Keratinocyte (primary cell): ENCODE data around the gene PRPF4. TPM values are rescaled to one million over a fixed set of nuclear protein-coding genes. Genes with fewer than 3 reads are reported as not detected.

ENCODE experiments used
- DNase-seq: peaks from one replicate; pipeline ENCODE4 v3.0.0-alpha.2; 2011; ENCODE audit warnings: low read depth, missing footprints, low spot score
- FAIRE-seq: peaks from 2 replicates; lab custom pipeline; 2011; peaks lifted over from hg19 to GRCh38; lab: Jason Lieb, UNC
- H2AFZ ChIP-seq: 2 replicates; pipeline ENCODE4 v1.6.0; 2012; ENCODE audit warnings: low read length, control low read depth, inconsistent platforms; ENCODE audit not compliant: control insufficient read depth
- H3K27ac ChIP-seq: 2 replicates; pipeline ENCODE4 v1.5.1; 2011; ENCODE audit warnings: low read length; ENCODE audit not compliant: control insufficient read depth, insufficient read depth
- H3K27me3 ChIP-seq: 3 replicates; pipeline ENCODE4 v1.6.0; 2011; ENCODE audit warnings: low read length; ENCODE audit not compliant: control insufficient read depth, insufficient read depth; ENCODE audit errors: extremely low read depth
- H3K36me3 ChIP-seq, 2 experiments: 2 replicates in 1 of 2; 3 replicates in 1 of 2; pipeline ENCODE4 v1.5.1; 2011; ENCODE audit warnings: low read length in 2 of 2, mild to moderate bottlenecking in 1 of 2; ENCODE audit not compliant: control insufficient read depth in 2 of 2, insufficient read depth in 2 of 2; ENCODE audit errors: extremely low read depth in 1 of 2
- H3K4me1 ChIP-seq: 3 replicates; pipeline ENCODE4 v1.5.1; 2011; ENCODE audit warnings: low read length; ENCODE audit not compliant: control insufficient read depth, insufficient read depth; ENCODE audit errors: extremely low read depth
- H3K4me2 ChIP-seq: 3 replicates; pipeline ENCODE4 v1.6.0; 2011; ENCODE audit warnings: low read depth, low read length; ENCODE audit not compliant: control insufficient read depth, insufficient read depth; ENCODE audit errors: extremely low read depth
- H3K4me3 ChIP-seq, 3 experiments: fragments of 200-600 bp in 1 of 3; sonication (generic) in 1 of 3; 2 replicates in 2 of 3; 3 replicates in 1 of 3; pipeline ENCODE4 v1.5.1; 2011 to 2016; ENCODE audit warnings: low read length in 3 of 3, mild to moderate bottlenecking in 3 of 3, control low read depth in 2 of 3, inconsistent platforms in 1 of 3, low read depth in 1 of 3, mixed read lengths in 1 of 3, mixed run types in 1 of 3, moderate library complexity in 1 of 3; ENCODE audit not compliant: control insufficient read depth in 2 of 3, insufficient read depth in 2 of 3; ENCODE audit errors: extremely low read depth in 1 of 3
- H3K79me2 ChIP-seq: 2 replicates; pipeline ENCODE4 v1.6.0; 2012; ENCODE audit warnings: low read length; ENCODE audit not compliant: control insufficient read depth, insufficient read depth
- H3K9ac ChIP-seq: 3 replicates; pipeline ENCODE4 v1.6.0; 2011; ENCODE audit warnings: low read length; ENCODE audit not compliant: control insufficient read depth, insufficient read depth; ENCODE audit errors: extremely low read depth
- H3K9me1 ChIP-seq: 3 replicates; pipeline ENCODE4 v1.6.0; 2011; ENCODE audit warnings: low read length; ENCODE audit not compliant: control insufficient read depth, insufficient read depth; ENCODE audit errors: extremely low read depth
- H3K9me3 ChIP-seq: 2 replicates; pipeline ENCODE4 v1.5.1; 2012; ENCODE audit warnings: low read depth, low read length; ENCODE audit not compliant: control insufficient read depth
- H4K20me1 ChIP-seq: 3 replicates; pipeline ENCODE4 v1.6.0; 2011; ENCODE audit warnings: low read length; ENCODE audit not compliant: control insufficient read depth, insufficient read depth; ENCODE audit errors: extremely low read depth
- EZH2 ChIP-seq: IDR thresholded peaks from one replicate; pipeline ENCODE4 v1.6.1; 2012; ENCODE audit warnings: inconsistent platforms, mild to moderate bottlenecking, low read length, moderate library complexity
- dilution Hi-C: fragments of 300-500 bp; cut with MboI; formaldehyde crosslinking; loops from one replicate; pipeline ENCODE4 v1.7.0; 2020; ENCODE audit warnings: low sequenced_read_pairs; ENCODE audit not compliant: extremely low pct_ligation_motif_present
- polyA plus RNA-seq, 5 experiments: library from polyadenylated mRNA; depleted of rRNA in 3 of 5; stranded (reverse) in 3 of 5; stranded (forward) in 1 of 5; unstranded in 1 of 5; fragments of >200 nt; gene quantifications; 1 replicate in 1 of 5; 2 replicates in 3 of 5; 3 replicates in 1 of 5; pipeline versions ENCODE4 v1.2.1 to v1.2.3, GENCODE V29; 2011 to 2012; ENCODE audit warnings: missing spikeins in 2 of 5, low read depth in 1 of 5, low replicate concordance in 1 of 5
- TF ChIP-seq, protein P1 (sequence below), 3 experiments: IDR thresholded peaks in 1 of 3; conservative IDR thresholded peaks in 1 of 3; optimal IDR thresholded peaks in 1 of 3; 2 replicates in 2 of 3; 3 replicates in 1 of 3; pipeline versions ENCODE3 to v1.5.1; 2011; ENCODE audit warnings: low read length in 3 of 3, mild to moderate bottlenecking in 3 of 3, moderate library complexity in 2 of 3, control low read depth in 1 of 3, inconsistent platforms in 1 of 3; ENCODE audit not compliant: insufficient read depth in 2 of 3; ENCODE audit errors: extremely low read depth in 1 of 3

PRPF4 gene
- polyA plus RNA-seq, 1 donor (not counting 4 experiments of a cell fraction or from before 2014, with no cell fraction given): 28.8 TPM

DNA sequence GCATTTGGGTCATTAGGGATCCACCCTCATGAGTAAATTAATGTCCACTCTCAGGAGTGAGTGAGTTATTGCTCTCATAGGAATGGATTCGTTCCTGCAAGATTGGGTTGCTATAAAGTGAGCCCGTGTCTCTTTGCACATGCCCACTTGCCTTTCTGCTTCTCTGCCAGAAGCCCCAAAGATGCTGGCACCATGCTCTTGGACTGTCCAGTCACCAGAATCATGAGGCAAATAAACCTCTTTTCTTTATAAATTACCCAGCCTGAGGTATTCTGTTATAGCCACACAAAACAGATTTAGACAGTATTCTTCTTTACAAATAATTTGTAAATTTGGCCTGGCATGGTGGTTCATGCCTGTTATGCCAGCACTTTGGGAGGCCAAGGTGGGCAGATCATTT, 24.7 kb upstream of the PRPF4 start:
- Histone ChIP-seq H3K9ac (no peak overlapping the region), H3K27ac (no peak overlapping the region), H3K9me1 (no peaks in the 10 kb centered on the region), H2AFZ (no peak overlapping the region), H4K20me1 (no peaks in the 10 kb centered on the region), H3K27me3 (no peaks in the 10 kb centered on the region), H3K9me3 (no peaks in the 10 kb centered on the region), H3K4me2 (no peak overlapping the region), H3K79me2 (no peaks in the 10 kb centered on the region), H3K36me3 (no peaks in the 10 kb centered on the region), H3K4me3 (no peak overlapping the region), H3K4me1 (no peaks in the 10 kb centered on the region)
- FAIRE-seq (no peak), DNase-seq (no peak)
- dilution Hi-C loops: no loop called here
- no peak for TF ChIP-seq EZH2
- TF ChIP-seq, protein P1, sequence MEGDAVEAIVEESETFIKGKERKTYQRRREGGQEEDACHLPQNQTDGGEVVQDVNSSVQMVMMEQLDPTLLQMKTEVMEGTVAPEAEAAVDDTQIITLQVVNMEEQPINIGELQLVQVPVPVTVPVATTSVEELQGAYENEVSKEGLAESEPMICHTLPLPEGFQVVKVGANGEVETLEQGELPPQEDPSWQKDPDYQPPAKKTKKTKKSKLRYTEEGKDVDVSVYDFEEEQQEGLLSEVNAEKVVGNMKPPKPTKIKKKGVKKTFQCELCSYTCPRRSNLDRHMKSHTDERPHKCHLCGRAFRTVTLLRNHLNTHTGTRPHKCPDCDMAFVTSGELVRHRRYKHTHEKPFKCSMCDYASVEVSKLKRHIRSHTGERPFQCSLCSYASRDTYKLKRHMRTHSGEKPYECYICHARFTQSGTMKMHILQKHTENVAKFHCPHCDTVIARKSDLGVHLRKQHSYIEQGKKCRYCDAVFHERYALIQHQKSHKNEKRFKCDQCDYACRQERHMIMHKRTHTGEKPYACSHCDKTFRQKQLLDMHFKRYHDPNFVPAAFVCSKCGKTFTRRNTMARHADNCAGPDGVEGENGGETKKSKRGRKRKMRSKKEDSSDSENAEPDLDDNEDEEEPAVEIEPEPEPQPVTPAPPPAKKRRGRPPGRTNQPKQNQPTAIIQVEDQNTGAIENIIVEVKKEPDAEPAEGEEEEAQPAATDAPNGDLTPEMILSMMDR (optimal IDR thresholded peaks at IDR 0.05 in 1 of 3, IDR thresholded peaks at IDR 0.05 in 1 of 3, conservative IDR thresholded peaks at IDR 0.05 in 1 of 3; ENCODE audit: extremely low read depth in 1 of 3, insufficient read depth in 2 of 3, low read length in 3 of 3): no peak

DNA sequence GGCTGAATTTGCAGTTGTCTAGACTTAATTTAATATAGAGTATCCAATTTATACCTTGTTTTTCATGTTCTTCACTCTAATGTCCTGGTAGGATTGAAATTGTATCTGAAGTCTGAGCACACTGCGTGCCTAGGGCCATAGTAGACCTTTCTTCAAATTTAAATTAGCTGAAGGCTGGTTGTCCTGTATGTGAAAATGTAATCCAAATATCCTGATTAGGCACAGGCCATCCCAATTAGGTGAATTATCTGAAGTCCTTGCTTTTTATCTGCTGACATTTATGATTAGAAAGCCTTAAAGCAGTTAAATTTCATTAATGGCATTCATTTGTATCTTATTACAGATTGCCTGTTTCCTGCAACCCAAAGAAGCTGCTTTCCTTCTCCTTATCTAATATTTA, 20.5 kb upstream of the PRPF4 start:
- Histone ChIP-seq H3K27ac (no peak overlapping the region), H2AFZ (no peak overlapping the region), H4K20me1 (no peaks in the 10 kb centered on the region), H3K4me2 (no peak overlapping the region), H3K9me1 (no peaks in the 10 kb centered on the region), H3K79me2 (no peaks in the 10 kb centered on the region), H3K9me3 (no peaks in the 10 kb centered on the region), H3K4me1 (no peaks in the 10 kb centered on the region), H3K4me3 (no peak overlapping the region), H3K27me3 (no peaks in the 10 kb centered on the region), H3K36me3 (peaks cover 3 to 9% of the 10 kb centered on the region in 2 experiments), H3K9ac (no peak overlapping the region)
- FAIRE-seq (no peak), DNase-seq (no peak)
- no peak for TF ChIP-seq EZH2
- TF ChIP-seq, protein P1 (optimal IDR thresholded peaks at IDR 0.05 in 1 of 3, IDR thresholded peaks at IDR 0.05 in 1 of 3, conservative IDR thresholded peaks at IDR 0.05 in 1 of 3; ENCODE audit: extremely low read depth in 1 of 3, insufficient read depth in 2 of 3, low read length in 3 of 3): no peak
- dilution Hi-C loops: no loop called here
